IPS-NIHi7 (cell line): ENCODE measurements around the gene LRRC73.
"Not testable (repeated sequence)": the region's sequence is repeated elsewhere in the genome, so short reads cannot be mapped to it uniquely, and the experiment has no call there.

ENCODE experiments used
- DNase-seq: peaks from one replicate; pipeline ENCODE4 v3.0.0; 2012; ENCODE audit warnings: mixed read lengths; ENCODE audit errors: extremely low spot score

Gene LRRC73

GRCh38 chr6:43511824-43512415 is 1.8 kb upstream of the LRRC73 start:
- no peak for DNase-seq

GRCh38 chr6:43510827-43511163 is 649 bp upstream of the LRRC73 start:
- no peak for DNase-seq

GRCh38 chr6:43509142-43509983 is 783 bp downstream of the LRRC73 start:
- DNase-seq, result no peak

- DNase-seq, result no peak
Measured at GRCh38 chr6:43508481-43509141, 1.5 kb downstream of the LRRC73 start.

- peak; percentile 85 for DNase-seq
Measured at GRCh38 chr6:43506667-43507471, 3.3 kb downstream of the LRRC73 start.

- no peak for DNase-seq
Measured at GRCh38 chr6:43506171-43506570, 4.0 kb downstream of the LRRC73 start.

- no peak for DNase-seq
Measured at GRCh38 chr6:43505718-43506117, 4.4 kb downstream of the LRRC73 start.

GRCh38 chr6:43504756-43505593 is 5.2 kb downstream of the LRRC73 start:
- DNase-seq, result no peak

GRCh38 chr6:43503443-43503842 is 6.7 kb downstream of the LRRC73 start:
- DNase-seq, result no peak

GRCh38 chr6:43502666-43503065 is 7.5 kb downstream of the LRRC73 start:
- DNase-seq, result no peak

GRCh38 chr6:43500921-43501320 is 9.2 kb downstream of the LRRC73 start:
- DNase-seq, result no peak

GRCh38 chr6:43499028-43499815 is 10.9 kb downstream of the LRRC73 start:
- no peak for DNase-seq

GRCh38 chr6:43498291-43498690 is 11.9 kb downstream of the LRRC73 start:
- DNase-seq, result not testable (repeated sequence)

GRCh38 chr6:43497689-43498088 is 12.5 kb downstream of the LRRC73 start:
- DNase-seq, result no peak

- DNase-seq, result no peak
Measured at GRCh38 chr6:43497129-43497396, 13.1 kb downstream of the LRRC73 start.

GRCh38 chr6:43496370-43497128 is 13.6 kb downstream of the LRRC73 start:
- peak; percentile 86 for DNase-seq

- no peak for DNase-seq
Measured at GRCh38 chr6:43495409-43495941, 14.7 kb downstream of the LRRC73 start.

GRCh38 chr6:43494766-43495165 is 15.4 kb downstream of the LRRC73 start:
- DNase-seq, result no peak

GRCh38 chr6:43494321-43494720 is 15.8 kb downstream of the LRRC73 start:
- no peak for DNase-seq

GRCh38 chr6:43493833-43494232 is 16.3 kb downstream of the LRRC73 start:
- DNase-seq, result no peak
